HG02970 (cell line): Measurements from ENCODE around the gene GADD45A.

ENCODE experiments used
- ATAC-seq: cut with Tn5 transposase; IDR thresholded peaks from one replicate; pipeline ENCODE4 v1.9.1; 2021; ENCODE audit warnings: mild to moderate bottlenecking, moderate library complexity, moderate number of reproducible peaks; ENCODE audit not compliant: unreplicated experiment, low FRiP score

The GADD45A gene

DNA sequence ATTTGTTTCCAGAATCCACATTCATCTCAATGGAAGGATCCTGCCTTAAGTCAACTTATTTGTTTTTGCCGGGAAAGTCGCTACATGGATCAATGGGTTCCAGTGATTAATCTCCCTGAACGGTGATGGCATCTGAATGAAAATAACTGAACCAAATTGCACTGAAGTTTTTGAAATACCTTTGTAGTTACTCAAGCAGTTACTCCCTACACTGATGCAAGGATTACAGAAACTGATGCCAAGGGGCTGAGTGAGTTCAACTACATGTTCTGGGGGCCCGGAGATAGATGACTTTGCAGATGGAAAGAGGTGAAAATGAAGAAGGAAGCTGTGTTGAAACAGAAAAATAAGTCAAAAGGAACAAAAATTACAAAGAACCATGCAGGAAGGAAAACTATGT lies 2.6 kb downstream of the GADD45A start:
- no peak for ATAC-seq

DNA sequence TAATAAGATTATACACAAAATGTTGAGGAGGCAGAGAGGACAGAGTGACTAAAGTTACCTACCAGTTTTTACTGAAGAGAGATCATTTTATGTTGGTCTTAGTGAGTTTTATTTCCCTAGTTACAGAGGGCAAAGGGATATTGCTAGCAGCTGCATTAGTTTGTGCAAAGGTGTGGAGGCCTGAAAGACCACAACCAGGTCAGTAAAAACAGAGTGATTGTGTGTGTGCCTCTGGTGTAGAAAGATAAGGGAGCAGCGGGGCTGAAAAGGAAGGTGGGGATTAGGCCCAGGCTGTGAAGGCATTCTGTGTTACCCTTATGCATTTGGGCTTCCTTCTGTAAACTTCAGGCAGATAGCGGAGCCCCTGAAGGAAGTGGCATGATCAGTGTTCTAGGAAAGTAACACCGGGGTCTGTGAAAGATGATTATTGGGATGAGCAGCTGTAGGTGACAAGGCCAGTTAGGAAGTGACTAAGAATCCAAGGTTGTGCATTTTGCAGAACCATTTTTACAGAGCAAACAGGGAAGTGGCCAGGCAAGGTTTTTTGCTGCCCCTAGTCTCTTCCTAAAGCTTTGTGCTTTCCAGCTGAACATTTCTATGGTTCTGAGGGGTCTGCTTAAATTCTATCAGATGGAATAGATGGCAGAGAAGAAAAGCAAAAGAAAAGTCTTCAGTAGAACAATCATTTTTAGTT lies 3.7 kb downstream of the GADD45A start:
- no peak for ATAC-seq

DNA sequence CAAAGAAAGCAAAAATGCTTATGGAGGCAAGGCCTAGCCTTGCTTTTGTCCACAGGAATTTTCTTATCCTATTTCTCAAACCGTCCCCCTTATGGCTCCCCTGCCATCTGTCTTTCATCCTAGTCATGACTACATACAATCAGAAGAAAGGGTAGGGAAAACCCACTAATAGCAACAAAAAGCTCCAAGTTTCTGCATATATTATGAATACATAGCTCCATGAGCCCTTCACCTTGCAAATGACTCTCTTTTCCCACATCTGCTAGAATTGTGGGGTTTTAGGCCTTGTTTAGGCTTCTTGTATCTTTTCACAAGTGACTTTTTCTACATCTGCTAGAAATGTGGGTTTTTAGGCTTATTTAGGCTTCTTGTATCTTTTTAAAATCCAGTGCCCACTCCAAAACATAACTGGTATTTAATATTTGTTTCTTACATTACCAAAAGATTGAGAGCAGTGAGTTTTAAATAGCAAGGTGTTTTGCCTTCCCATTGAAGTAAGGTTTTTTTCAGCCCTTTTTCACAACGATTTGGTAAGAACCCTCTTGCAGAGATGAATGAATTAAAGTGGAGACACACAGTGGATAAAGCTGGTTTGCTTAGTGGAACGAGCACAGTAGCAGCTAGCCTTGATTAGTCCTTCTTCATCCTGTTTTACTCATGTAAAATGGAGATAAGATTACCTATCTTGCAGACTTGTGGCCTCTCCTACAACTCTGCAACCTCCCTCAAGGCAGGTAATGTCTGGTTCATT lies 4.4 kb downstream of the GADD45A start:
- ATAC-seq, result no peak

DNA sequence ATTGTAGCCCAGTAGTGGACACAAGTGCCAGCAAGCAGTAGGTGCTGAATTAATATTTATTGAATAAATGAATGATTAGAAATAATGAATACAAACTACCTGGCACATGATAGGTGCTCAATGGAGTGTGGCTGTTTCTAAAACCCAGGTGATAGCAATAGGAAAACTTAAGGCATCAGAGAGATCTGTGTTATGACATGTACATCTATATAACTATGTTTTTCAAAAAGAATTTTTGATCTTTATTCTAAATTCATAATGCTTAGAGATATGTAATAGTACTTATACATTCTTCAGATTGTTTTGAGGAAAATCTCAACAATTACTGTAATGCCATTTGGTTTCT lies 5.0 kb downstream of the GADD45A start:
- no peak for ATAC-seq

DNA sequence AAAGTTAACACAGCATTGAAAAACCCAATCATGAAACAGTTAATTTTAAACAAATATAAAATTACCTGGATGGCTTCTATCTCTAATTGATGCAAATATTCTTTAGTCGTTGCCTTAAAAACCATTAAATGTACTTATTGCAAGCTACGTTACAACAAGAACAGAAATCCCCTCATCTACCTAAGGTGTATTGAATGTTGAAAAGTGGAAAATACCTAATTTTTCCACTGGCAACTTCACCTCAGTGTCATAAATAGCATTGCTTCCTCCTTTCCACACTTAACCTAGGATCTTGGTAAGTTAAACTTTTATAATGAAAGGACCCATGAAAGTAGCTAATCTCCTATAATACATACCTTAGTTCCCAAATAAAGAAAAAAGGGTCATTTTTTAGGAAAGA lies 5.4 kb downstream of the GADD45A start:
- ATAC-seq, result no peak

DNA sequence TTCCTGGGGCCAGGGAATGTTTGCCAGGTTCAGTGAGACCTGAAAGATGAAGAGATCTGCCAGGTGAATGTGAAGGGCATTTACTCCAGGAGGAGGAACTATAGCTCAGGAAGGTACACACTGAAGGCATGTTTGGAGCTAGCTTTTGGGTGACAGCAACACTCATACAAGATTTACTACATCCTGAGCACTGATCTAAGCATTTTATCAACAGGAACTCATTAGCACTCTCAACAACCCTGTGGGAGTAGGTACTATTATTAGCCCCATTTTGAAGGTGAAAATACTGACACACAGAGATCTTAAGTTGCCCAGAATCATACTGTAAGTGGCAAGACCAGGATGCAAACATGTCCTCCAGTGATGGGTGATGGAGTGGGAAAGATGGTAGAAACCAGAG lies 6.7 kb downstream of the GADD45A start:
- ATAC-seq, result no peak

DNA sequence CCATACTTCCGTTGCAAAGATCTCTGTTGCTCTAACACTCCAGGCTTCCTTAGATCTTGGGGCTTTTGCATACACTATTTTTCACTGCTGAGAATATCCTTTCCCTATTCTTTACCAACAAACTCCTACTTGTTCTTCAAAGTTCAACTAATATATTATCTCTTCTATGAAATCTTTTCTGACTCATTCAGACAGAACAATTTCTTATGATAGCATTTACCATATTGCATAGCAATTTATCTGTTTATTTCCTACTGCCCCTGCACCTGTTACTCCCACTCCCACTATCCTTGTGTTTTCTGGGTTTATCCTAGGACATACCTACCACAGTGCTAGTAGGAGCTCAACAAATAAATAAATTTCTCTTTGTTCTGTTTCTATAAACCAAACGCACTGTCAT lies 11.0 kb downstream of the GADD45A start:
- ATAC-seq, result no peak

DNA sequence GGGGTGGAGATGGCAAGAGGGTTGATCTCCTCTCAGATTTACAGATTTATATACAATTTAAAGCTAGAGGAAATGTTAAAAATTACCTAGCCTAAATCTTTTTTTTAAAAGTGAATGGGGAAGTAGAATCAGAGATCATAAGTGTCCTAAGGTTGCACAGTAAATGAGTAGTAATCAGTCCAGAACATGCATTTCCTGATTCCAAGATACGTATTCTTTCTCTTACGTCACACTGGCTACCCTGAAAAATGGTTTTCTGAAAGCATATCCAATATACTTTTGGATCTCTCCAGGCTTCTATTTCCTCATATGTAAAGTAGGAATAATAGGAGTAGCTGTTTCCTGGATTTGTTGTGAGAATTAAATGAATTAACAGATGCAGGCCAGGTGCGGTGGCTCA lies 11.7 kb downstream of the GADD45A start:
- ATAC-seq, result no peak

DNA sequence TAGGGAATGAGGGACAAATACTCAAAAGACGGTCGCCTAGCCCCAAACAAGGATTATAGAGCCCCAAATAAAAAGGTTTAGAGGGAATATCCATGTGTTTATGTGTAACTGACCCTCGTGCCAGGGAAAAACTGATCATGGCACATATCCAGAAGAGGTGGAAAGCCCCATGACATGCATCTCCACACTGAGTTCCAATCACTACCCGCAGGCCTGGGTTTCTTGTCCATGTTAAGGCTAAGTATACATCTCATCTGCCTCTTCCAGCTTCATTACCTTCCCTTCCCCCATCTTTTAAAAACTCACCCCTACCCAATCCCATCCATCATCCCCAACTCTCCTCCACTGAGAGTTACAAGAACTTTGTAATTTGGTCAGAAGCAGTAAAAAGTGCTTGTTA lies 15.2 kb downstream of the GADD45A start:
- no peak for ATAC-seq

DNA sequence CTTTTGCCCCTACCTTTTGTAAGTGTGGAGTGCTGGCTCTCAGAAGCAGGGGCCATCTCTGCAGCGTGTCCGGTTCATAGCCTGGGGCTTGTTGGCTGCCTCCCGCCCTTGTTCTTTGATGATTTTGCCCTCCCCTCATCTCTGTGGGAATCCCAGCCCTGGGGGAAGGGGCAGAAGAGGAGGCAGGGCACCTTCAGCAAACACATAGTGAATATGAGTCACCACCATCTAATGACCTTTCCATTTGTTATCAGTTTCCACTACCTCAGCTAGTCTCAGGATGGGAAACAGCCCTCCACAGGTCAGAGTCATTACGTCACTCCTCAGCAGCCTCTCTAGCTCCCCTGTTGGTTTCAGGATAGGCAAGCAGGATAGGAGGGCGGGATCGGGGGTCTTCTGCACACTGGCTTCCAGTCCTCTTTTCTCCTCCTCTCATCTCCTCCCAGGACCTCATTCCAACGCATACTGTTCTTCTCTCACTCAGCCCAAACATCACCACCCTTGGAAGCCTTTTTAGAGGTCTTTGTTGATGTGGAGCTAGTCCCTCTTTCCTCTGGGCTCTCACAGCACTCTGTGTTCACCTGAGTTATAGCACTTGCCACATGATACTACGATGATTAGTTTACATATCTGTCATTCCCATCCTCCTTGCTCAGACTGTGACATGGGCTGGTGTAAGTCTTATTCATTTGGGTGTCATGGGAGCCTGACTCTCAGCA lies 15.8 kb downstream of the GADD45A start:
- no peak for ATAC-seq

DNA sequence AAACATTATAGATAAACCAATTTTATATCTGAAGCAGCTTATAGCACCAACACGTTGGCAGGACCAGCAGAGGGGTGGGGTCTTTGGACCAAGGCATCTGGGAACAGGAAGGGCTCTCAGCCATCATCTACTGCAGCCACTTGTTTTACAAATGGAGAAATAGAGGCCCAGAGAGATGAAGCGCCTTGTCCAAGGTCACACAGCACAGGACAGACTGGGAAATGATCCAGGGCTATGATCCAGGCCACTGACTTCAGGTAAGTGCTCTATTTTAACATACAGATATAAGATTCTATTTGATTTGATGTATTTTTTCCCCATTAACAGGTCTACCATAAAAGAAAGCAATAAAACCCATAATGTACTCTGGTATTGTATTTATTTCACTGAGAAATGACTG lies 16.9 kb downstream of the GADD45A start:
- no peak for ATAC-seq

DNA sequence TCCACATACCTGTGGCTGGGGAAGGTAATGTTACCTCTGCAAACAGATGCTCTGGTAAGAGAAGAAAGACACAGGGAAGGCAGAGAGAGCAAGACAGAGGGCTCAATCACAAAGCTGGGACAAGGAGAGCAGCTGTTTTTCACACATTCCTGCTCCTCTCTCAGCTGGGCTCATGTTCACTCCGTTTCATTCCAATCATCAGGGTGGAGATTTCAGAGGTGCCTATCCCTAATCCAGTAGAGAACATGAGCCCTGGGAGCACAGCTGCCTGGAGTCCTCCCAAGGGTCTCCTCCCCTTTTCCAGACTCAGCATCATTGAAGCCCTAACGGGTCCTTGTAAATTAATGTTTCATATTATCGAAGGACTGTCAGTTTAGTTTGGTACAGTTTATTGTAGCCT lies 19.4 kb downstream of the GADD45A start:
- no peak for ATAC-seq

DNA sequence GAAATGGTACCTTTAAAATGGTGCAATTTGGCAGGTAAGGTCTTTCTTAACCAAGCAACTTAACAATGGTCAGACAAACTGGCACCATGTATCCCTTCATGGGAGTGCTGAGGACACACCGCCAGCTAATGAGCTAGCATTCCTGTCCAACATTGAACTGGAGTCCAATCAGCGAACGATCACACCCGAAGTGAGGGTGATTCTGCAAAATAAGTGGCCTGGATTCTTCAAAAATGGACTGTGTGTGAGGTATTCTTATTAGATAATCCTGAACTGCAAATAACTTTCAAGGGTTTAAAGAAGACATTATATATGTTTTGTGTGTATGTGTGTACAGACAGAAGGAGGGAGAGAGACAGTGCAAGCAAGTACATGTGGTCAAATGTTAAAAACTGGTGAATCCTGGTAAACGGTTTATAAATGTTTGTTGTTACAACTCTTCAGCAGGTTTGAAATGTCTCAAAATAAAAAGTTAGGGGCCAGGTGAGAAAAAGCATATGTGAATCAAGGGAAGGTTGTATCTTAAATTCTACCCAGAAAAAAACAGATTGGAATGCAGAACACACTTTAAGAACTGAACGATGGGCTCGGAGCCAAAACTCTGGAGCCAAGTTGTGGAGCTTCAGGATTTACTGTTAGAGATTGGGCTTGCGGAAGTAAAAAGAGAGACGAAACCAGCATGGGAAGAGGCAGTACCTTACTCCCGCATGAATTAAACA lies 20.9 kb downstream of the GADD45A start:
- no peak for ATAC-seq

DNA sequence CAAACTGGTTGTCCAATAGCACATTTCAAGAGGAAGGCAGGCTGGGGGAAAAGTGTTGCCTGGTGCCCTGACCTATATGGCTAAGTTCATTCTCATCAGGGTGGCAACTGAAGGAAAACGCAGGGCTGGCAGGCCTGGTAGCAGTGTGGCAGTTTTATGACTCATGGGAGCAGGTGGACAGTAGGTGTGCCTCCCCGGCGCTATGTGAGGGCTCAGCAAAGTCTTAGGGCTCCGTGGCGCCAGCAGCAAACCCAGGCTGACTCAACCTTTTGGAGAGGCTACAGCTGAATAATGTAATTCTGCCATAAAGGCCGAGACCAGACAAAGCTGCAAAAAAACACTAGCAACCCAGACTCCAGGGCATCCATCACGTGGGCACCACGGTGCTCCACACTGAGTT lies 23.6 kb downstream of the GADD45A start:
- ATAC-seq, result no peak

DNA sequence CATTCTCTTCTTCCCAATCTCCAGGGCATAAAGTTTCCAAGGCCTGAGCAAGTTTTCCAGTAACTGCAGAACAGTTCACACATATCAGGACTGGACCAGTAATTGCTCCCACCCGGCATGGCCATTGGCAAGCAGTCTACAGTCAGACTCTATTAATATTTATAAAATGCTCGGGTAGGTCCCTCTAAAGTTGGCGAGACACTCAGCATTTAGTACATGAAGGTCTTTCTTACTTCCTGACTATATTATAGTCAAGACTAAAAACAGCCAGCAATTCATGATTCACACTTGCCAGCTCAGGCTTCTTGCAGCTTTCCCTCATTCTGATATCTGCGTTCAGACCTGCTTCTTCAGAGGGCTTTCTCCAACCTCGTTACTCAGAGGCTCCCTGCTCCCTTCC lies 25.4 kb downstream of the GADD45A start:
- ATAC-seq, result no peak

DNA sequence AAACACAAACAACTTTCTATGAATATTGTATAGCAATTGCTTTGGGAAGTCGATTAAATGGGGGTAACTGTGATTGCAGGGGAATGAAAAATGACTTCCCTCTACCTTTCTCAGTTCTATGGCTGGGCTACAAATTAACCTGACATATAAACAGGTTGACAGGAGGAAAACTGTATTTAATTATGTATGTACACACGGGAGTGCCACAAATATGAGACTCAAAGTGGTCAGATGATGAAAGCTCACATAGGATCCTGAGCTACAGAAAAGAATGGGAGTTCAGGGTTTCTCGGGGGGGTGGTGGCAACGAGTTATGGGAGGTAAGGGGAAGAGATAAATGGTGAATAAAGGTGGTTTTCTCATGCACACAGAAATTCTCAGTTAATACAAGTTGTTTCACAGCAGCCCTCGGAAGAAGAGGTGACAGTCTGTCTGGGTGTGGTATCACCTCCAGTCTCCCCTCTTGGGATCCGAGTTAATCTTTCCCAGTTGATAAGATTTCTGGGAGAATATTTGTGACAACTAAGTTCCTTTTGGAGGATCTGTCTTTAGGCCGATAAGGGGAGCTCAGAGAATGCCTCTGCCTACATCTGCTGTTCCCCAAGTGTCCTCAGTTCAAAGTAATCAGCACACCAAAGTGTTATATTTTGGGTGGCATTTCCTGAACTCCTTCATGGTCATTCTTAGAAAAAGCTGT lies 26.3 kb downstream of the GADD45A start:
- ATAC-seq, result no peak

DNA sequence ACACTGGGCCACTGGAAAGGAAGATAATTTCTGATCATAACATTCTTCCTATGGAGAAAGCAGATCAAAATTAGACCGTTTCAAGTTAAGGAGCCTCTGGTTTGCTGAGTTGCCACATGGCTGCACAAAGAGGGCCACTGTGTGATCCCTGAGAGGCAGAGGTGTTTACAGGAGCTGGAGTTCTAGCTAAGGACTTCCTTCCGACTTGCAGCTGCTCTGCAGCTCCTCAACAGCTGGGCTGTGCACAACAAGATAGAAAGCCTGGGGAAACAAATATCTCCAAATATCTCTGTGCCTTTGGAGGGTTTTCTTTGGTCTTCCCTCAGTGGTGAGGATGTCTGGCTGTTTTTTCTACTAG lies 26.8 kb downstream of the GADD45A start:
- ATAC-seq, result no peak

DNA sequence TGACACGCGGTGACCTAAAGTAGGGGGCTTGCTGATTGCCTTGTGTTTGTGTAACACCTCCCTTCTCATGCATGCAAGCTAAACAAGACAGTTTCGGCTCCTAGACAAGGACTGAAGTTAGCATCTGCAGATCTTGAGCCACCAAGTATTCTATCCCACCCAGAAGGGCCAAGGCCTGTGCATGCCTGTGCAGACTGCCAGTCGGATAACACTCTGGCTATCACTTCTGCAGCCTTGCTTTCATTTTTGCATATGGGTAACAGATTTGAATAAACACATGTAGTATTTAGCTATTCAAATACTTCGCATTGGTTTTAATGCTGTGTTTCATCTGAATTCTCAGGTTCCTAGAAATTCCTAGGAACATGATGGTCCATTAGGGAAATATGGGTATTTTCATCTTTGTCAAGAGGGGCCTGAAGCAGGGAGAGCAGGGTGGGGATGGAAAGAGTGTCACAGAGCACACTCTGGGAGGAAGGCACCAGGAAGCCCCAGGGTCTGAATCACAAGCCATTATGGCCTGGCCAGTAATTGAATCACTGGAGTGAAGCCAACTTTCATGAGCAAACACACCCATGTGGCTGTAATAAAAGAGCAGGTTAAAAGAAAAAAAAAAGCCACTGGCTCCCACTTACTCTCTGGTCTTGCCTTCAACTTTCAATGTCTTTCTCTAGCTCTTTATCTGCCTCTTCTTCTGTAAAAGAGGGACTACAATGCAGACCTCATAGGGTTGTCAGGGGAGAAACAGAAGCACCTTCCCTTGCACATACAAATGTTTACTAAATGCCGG lies 28.3 kb downstream of the GADD45A start:
- ATAC-seq, result no peak

DNA sequence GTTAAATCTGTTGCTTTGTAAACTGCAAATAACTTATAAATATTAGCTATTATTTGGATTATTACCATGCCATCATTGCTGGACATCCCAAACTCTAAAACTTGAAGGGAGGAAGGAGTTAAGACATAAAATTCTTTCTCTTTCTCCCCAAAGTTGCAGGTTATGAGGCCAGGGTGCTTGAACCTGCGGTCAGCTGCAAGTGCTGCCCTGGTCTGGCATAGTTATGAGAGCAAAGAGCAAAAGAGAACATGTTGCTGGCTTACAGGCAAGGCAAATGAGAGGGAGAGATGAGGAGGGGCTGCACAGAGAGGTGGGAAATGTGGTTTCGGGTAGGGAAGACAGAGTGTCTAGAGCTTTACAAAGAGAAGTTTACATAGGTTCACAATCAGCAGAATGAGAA lies 30.8 kb downstream of the GADD45A start:
- no peak for ATAC-seq

DNA sequence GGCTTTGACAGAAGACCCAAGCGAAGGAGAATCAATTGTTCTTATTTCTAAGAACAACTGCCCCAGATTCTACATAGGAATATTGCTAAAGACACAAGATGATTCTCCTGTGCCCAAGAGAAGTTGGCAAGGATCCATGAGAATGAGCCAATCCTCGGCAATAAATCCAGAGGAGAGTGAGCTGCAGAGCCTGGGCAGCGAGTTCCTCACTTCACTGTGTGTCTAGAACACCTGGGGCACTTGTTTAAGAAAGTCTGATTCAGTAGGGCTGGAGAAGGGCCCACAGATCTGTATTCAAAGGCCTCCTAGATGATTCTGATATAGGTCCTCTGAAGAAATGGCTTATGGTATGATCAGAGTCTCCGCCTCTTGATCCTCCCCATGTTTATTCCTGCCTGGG lies 31.8 kb downstream of the GADD45A start:
- no peak for ATAC-seq
